ENCODE data around the gene TMEM209.

Gene TMEM209

DNA sequence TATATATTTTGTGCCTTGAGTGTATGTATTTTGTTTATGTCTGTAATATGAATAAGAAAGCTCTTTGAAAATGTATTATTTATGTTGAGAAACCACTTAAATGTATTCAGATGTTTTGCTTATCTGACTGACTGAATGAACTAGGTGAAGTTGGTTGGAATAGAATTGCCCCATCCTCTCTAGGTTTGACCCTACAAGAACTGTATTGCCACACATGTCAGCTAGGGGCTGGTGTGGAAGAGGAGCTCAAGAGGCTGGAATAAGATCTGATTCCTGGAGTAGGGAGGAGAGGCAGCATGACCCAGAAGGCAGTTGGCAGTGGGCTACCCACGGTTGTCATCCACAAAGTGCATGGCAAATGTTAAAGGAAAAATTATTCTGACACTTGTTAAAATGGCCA is 11.5 kb upstream of the TMEM209 start:
- H3K4me3 ChIP-seq (ENCODE audit: low read depth, low read length) = no peak overlapping the region
- ChIA-PET POLR2A (interaction anchor here (2.2 kb wide), 1 partner anchor 12 kb away, joined by 8 read pairs; the partner anchor contains the start of gene TMEM209), CTCF (interaction anchor here (0.7 to 0.8 kb wide), 3 partner anchors 9 to 130 kb away, joined by 3 read pairs; no protein-coding TSS in a partner anchor)
- H3K4me1 ChIP-seq (ENCODE audit: control insufficient read depth, insufficient read depth, low read length) = no peaks in the 10 kb centered on the region
- H3K9me3 ChIP-seq (ENCODE audit: control insufficient read depth, insufficient read depth, low read depth, low read length) = no peaks in the 10 kb centered on the region
- H3K27ac ChIP-seq (ENCODE audit: extremely low read depth, low read depth, low read length) = no peak overlapping the region
- no peaks in the 10 kb centered on the region for H3K36me3 ChIP-seq (ENCODE audit: control insufficient read depth in 2 of 2, insufficient read depth in 1 of 2, low read length in 2 of 2)
- TF ChIP-seq ZNF785 (tag by site-specific recombination; IDR thresholded peaks at IDR 0.05) (no peak), ZNF10 (tag by site-specific recombination; IDR thresholded peaks at IDR 0.05) (no peak), YY2 (tag by site-specific recombination; IDR thresholded peaks at IDR 0.05) (no peak), HOXA7 (CRISPR knock-in tag; IDR thresholded peaks at IDR 0.05; ENCODE audit: borderline replicate concordance) (no peak), ZNF621 (tag by site-specific recombination; IDR thresholded peaks at IDR 0.05) (no peak)
- TF ChIP-seq, protein P1, sequence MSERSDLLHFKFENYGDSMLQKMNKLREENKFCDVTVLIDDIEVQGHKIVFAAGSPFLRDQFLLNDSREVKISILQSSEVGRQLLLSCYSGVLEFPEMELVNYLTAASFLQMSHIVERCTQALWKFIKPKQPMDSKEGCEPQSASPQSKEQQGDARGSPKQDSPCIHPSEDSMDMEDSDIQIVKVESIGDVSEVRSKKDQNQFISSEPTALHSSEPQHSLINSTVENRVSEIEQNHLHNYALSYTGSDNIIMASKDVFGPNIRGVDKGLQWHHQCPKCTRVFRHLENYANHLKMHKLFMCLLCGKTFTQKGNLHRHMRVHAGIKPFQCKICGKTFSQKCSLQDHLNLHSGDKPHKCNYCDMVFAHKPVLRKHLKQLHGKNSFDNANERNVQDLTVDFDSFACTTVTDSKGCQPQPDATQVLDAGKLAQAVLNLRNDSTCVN (tag by site-specific recombination; optimal IDR thresholded peaks at IDR 0.05) = no peak

DNA sequence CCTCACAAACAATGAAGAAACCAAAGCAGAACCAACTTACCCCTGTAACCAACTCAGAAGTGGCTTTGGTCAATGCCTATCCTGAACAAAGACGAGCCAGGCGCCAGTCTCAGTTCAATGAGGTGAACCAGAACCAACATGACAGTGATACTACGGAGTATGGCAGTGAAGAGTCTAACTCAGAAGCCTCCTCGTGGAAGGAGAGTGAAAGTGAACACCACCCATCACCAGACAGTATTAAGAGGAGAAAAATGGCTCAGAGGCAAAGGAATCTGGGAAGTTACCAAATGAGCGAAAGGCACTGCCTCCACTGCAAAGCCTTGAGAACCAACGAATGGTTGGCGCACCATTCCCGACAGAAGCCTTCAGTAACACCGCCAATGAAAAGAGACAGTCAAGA is 10.8 kb upstream of the TMEM209 start:
- POLR2A ChIA-PET = interaction anchor here (2.2 kb wide), 1 partner anchor 11 kb away, joined by 8 read pairs; the partner anchor contains the start of gene TMEM209
- no peaks in the 10 kb centered on the region for H3K36me3 ChIP-seq (ENCODE audit: control insufficient read depth in 2 of 2, insufficient read depth in 1 of 2, low read length in 2 of 2)
- CTCF ChIA-PET = interaction anchor here (0.7 to 0.8 kb wide), 2 partner anchors 26 to 129 kb away, joined by 3 read pairs; no protein-coding TSS in a partner anchor

DNA sequence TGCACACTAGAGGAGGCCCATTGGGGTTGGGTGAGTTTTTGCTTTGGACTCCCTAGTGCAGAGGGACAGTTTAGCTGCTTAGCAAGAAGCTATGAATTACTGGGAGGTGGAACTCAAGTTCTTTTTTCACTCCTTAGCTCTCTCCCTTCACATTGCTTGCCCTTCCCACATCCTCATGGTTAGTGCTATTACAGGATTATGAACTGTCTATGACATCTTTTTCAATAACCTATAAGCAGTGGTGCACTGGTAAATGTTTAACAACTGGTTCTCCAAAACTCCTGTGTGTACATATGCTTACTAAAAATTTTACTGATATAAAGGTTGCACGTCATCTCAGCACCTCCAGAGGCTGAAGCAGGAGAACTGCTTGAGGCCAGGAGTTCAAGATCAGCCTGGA is 8.6 kb upstream of the TMEM209 start:
- TF ChIP-seq ZNF596 (tag by site-specific recombination; IDR thresholded peaks at IDR 0.05) (no peak), ZNF501 (tag by site-specific recombination; IDR thresholded peaks at IDR 0.05) (no peak), SP3 (tag by site-specific recombination; IDR thresholded peaks at IDR 0.05) (no peak), ZBTB17 (tag by site-specific recombination; IDR thresholded peaks at IDR 0.05) (no peak), KLF8 (tag by site-specific recombination; IDR thresholded peaks at IDR 0.05) (no peak), ZNF621 (tag by site-specific recombination; IDR thresholded peaks at IDR 0.05) (no peak), ZNF660 (tag by site-specific recombination; IDR thresholded peaks at IDR 0.05) (no peak), ZNF600 (tag by site-specific recombination; IDR thresholded peaks at IDR 0.05) (no peak), ZNF423 (tag by site-specific recombination; IDR thresholded peaks at IDR 0.05) (no peak)
- Histone ChIP-seq H3K4me3 (ENCODE audit: low read depth, low read length) (no peak overlapping the region), H3K36me3 (ENCODE audit: control insufficient read depth in 2 of 2, insufficient read depth in 1 of 2, low read length in 2 of 2) (no peaks in the 10 kb centered on the region), H3K4me1 (ENCODE audit: control insufficient read depth, insufficient read depth, low read length) (no peaks in the 10 kb centered on the region), H3K27ac (ENCODE audit: extremely low read depth, low read depth, low read length) (no peak overlapping the region), H3K9me3 (ENCODE audit: control insufficient read depth, insufficient read depth, low read depth, low read length) (no peaks in the 10 kb centered on the region)
- CTCF ChIA-PET = interaction anchor here (0.5 kb wide), 1 partner anchor 113 kb away, joined by 3 read pairs; no protein-coding TSS in a partner anchor
- POLR2A ChIA-PET = no interaction called here

More for the DNA sequence above, 10.8 kb upstream of the TMEM209 start:
- Histone ChIP-seq H3K4me1 (ENCODE audit: control insufficient read depth, insufficient read depth, low read length) (no peaks in the 10 kb centered on the region), H3K27ac (ENCODE audit: extremely low read depth, low read depth, low read length) (no peak overlapping the region), H3K4me3 (ENCODE audit: low read depth, low read length) (no peak overlapping the region), H3K9me3 (ENCODE audit: control insufficient read depth, insufficient read depth, low read depth, low read length) (no peaks in the 10 kb centered on the region)
- TF ChIP-seq ZBTB48 (tag by site-specific recombination; IDR thresholded peaks at IDR 0.05) (no peak), KLF9 (tag by site-specific recombination; IDR thresholded peaks at IDR 0.05; ENCODE audit: low read depth) (no peak), ZNF48 (tag by site-specific recombination; IDR thresholded peaks at IDR 0.05) (no peak), ZNF114 (tag by site-specific recombination; IDR thresholded peaks at IDR 0.05) (no peak), REPIN1 (tag by site-specific recombination; IDR thresholded peaks at IDR 0.05; ENCODE audit: low read depth) (no peak), PRDM1 (tag by site-specific recombination; IDR thresholded peaks at IDR 0.05) (no peak), HOXA7 (CRISPR knock-in tag; IDR thresholded peaks at IDR 0.05; ENCODE audit: borderline replicate concordance) (no peak), ZNF221 (tag by site-specific recombination; IDR thresholded peaks at IDR 0.05; ENCODE audit: borderline replicate concordance) (no peak)
- TF ChIP-seq, protein P2, sequence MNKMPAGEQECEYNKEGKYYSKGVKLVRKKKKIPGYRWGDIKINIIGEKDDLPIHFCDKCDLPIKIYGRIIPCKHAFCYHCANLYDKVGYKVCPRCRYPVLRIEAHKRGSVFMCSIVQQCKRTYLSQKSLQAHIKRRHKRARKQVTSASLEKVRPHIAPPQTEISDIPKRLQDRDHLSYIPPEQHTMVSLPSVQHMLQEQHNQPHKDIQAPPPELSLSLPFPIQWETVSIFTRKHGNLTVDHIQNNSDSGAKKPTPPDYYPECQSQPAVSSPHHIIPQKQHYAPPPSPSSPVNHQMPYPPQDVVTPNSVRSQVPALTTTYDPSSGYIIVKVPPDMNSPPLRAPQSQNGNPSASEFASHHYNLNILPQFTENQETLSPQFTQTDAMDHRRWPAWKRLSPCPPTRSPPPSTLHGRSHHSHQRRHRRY (tag by site-specific recombination; IDR thresholded peaks at IDR 0.05) = no peak
- TF ChIP-seq, protein P3, sequence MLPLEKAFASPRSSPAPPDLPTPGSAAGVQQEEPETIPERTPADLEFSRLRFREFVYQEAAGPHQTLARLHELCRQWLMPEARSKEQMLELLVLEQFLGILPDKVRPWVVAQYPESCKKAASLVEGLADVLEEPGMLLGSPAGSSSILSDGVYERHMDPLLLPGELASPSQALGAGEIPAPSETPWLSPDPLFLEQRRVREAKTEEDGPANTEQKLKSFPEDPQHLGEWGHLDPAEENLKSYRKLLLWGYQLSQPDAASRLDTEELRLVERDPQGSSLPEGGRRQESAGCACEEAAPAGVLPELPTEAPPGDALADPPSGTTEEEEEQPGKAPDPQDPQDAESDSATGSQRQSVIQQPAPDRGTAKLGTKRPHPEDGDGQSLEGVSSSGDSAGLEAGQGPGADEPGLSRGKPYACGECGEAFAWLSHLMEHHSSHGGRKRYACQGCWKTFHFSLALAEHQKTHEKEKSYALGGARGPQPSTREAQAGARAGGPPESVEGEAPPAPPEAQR (tag by site-specific recombination; IDR thresholded peaks at IDR 0.05) = no peak
- TF ChIP-seq, protein P4, sequence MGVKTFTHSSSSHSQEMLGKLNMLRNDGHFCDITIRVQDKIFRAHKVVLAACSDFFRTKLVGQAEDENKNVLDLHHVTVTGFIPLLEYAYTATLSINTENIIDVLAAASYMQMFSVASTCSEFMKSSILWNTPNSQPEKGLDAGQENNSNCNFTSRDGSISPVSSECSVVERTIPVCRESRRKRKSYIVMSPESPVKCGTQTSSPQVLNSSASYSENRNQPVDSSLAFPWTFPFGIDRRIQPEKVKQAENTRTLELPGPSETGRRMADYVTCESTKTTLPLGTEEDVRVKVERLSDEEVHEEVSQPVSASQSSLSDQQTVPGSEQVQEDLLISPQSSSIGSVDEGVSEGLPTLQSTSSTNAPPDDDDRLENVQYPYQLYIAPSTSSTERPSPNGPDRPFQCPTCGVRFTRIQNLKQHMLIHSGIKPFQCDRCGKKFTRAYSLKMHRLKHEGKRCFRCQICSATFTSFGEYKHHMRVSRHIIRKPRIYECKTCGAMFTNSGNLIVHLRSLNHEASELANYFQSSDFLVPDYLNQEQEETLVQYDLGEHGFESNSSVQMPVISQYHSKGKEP (tag by site-specific recombination; IDR thresholded peaks at IDR 0.05) = no peak
- TF ChIP-seq, protein P5, sequence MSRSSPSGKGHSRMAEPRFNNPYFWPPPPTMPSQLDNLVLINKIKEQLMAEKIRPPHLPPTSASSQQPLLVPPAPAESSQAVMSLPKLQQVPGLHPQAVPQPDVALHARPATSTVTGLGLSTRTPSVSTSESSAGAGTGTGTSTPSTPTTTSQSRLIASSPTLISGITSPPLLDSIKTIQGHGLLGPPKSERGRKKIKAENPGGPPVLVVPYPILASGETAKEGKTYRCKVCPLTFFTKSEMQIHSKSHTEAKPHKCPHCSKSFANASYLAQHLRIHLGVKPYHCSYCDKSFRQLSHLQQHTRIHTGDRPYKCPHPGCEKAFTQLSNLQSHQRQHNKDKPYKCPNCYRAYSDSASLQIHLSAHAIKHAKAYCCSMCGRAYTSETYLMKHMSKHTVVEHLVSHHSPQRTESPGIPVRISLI (tag by site-specific recombination; IDR thresholded peaks at IDR 0.05) = no peak
